Activated CD4-positive, alpha-beta T cell treated with anti-CD3 and anti-CD28 coated beads, Interleukin-2, amount 10 ng/mL, durations not matched to agents 24 days and 14 days (primary cell): ENCODE results near the gene PTEN. TPM values are rescaled to one million over a fixed set of nuclear protein-coding genes. Genes with fewer than 3 reads are reported as not detected.
"Not testable (repeated sequence)": the region's sequence is repeated elsewhere in the genome, so short reads cannot be mapped to it uniquely, and the experiment has no call there.

Source experiments
- DNase-seq: peaks from one replicate; pipeline ENCODE4 v3.0.0; 2022
- H3K27ac Mint-ChIP-seq: one replicate; pipeline ENCODE4 v1.8.0; 2022; ENCODE audit warnings: mild to moderate bottlenecking, mixed read lengths
- H3K27me3 Mint-ChIP-seq: one replicate; pipeline ENCODE4 v1.8.0; 2022; ENCODE audit warnings: mixed read lengths
- H3K36me3 Mint-ChIP-seq: one replicate; pipeline ENCODE4 v1.8.0; 2022; ENCODE audit warnings: low read depth, mild to moderate bottlenecking, mixed read lengths
- H3K4me1 Mint-ChIP-seq: one replicate; pipeline ENCODE4 v1.8.0; 2021; ENCODE audit warnings: mixed read lengths
- H3K4me3 Mint-ChIP-seq: one replicate; pipeline ENCODE4 v1.8.0; 2022; ENCODE audit warnings: mild to moderate bottlenecking, moderate library complexity, mixed read lengths
- H3K9me3 Mint-ChIP-seq: one replicate; pipeline ENCODE4 v1.8.0; 2021; ENCODE audit warnings: mixed read lengths
- intact Hi-C: fragments of 100-400 bp; cut with micrococcal nuclease; formaldehyde crosslinking; loops from one replicate; pipeline ENCODE4 v1.15.1; 2023
- total RNA-seq: library from RNA; stranded (reverse); gene quantifications from 2 replicates; pipeline ENCODE4 v1.2.3, GENCODE V29; 2022

The PTEN gene
- total RNA-seq, 1 donor from 2014 or later = 48.6 TPM

- H3K9me3 Mint-ChIP-seq, H3K4me3 Mint-ChIP-seq: not testable (repeated sequence)
Observed at GRCh38 chr10:87855247-87855646, 8.2 kb upstream of the PTEN start.

GRCh38 chr10:87855665-87856064, 7.8 kb upstream of the PTEN start:
- intact Hi-C loops, H3K4me3 Mint-ChIP-seq, H3K27me3 Mint-ChIP-seq, DNase-seq, H3K27ac Mint-ChIP-seq, H3K9me3 Mint-ChIP-seq, H3K36me3 Mint-ChIP-seq: not testable (repeated sequence)
- H3K4me1 Mint-ChIP-seq = peaks cover 17% of the 10 kb centered on the region

More at GRCh38 chr10:87855247-87855646, 8.2 kb upstream of the PTEN start:
- H3K27ac Mint-ChIP-seq, DNase-seq, intact Hi-C loops, H3K36me3 Mint-ChIP-seq, H3K27me3 Mint-ChIP-seq: not testable (repeated sequence)
- H3K4me1 Mint-ChIP-seq = peaks cover 15% of the 10 kb centered on the region

GRCh38 chr10:87860156-87860795, 3.1 kb upstream of the PTEN start:
- intact Hi-C loops = loop anchor here (1.0 kb wide), 1 partner anchor 529 kb away; no protein-coding TSS in a partner anchor
- Mint-ChIP-seq H3K36me3 (peaks cover 6% of the 10 kb centered on the region), H3K9me3 (no peaks in the 10 kb centered on the region), H3K4me3 (peak overlapping the region; percentile 59), H3K27ac (no peak overlapping the region), H3K27me3 (no peaks in the 10 kb centered on the region), H3K4me1 (peaks cover 30% of the 10 kb centered on the region)
- peak; percentile 76 for DNase-seq

GRCh38 chr10:87860816-87861403, 2.5 kb upstream of the PTEN start:
- Mint-ChIP-seq H3K9me3 (no peaks in the 10 kb centered on the region), H3K36me3 (peaks cover 9% of the 10 kb centered on the region)

GRCh38 chr10:87861566-87861952, 1.9 kb upstream of the PTEN start:
- peak overlapping the region; percentile 92 for H3K4me3 Mint-ChIP-seq
- H3K27ac Mint-ChIP-seq = peak overlapping the region; percentile 91
- peaks cover 36% of the 10 kb centered on the region for H3K4me1 Mint-ChIP-seq
- no peaks in the 10 kb centered on the region for H3K9me3 Mint-ChIP-seq
- no peak for DNase-seq
- no peaks in the 10 kb centered on the region for H3K27me3 Mint-ChIP-seq
- H3K36me3 Mint-ChIP-seq = peaks cover 11% of the 10 kb centered on the region
- intact Hi-C loops = no loop called here

More at GRCh38 chr10:87860816-87861403, 2.5 kb upstream of the PTEN start:
- Mint-ChIP-seq H3K27ac (peak overlapping the region; percentile 91), H3K4me1 (peaks cover 34% of the 10 kb centered on the region), H3K27me3 (no peaks in the 10 kb centered on the region), H3K4me3 (peak overlapping the region; percentile 92)
- intact Hi-C loops = loop anchor here (1.0 kb wide), 1 partner anchor 528 kb away; no protein-coding TSS in a partner anchor
- no peak for DNase-seq

- intact Hi-C loops = loop anchor here (1.0 kb wide), 5 partner anchors 44 to 691 kb away; partner anchors contain the start of gene ATAD1
- H3K27me3 Mint-ChIP-seq = no peaks in the 10 kb centered on the region
- H3K4me3 Mint-ChIP-seq = peak overlapping the region; percentile 92
- H3K4me1 Mint-ChIP-seq = peaks cover 38% of the 10 kb centered on the region
- H3K9me3 Mint-ChIP-seq = no peaks in the 10 kb centered on the region
- peak; percentile 98 for DNase-seq
- peak overlapping the region; percentile 91 for H3K27ac Mint-ChIP-seq
- H3K36me3 Mint-ChIP-seq = peaks cover 14% of the 10 kb centered on the region
Observed at GRCh38 chr10:87861953-87862678, 1.3 kb upstream of the PTEN start.

GRCh38 chr10:87862679-87863052, 759 bp upstream of the PTEN start:
- H3K4me3 Mint-ChIP-seq = peak overlapping the region; percentile 92
- peaks cover 17% of the 10 kb centered on the region for H3K36me3 Mint-ChIP-seq
- H3K27ac Mint-ChIP-seq = peak overlapping the region; percentile 91
- peaks cover 42% of the 10 kb centered on the region for H3K4me1 Mint-ChIP-seq
- DNase-seq = no peak
- no peaks in the 10 kb centered on the region for H3K27me3 Mint-ChIP-seq
- intact Hi-C loops = loop anchor here (1.0 kb wide), 5 partner anchors 44 to 691 kb away; partner anchors contain the start of gene ATAD1
- H3K9me3 Mint-ChIP-seq = no peaks in the 10 kb centered on the region

- peak overlapping the region; percentile 92 for H3K4me3 Mint-ChIP-seq
- not testable (repeated sequence) for H3K9me3 Mint-ChIP-seq, H3K27me3 Mint-ChIP-seq
- peak overlapping the region; percentile 85 for H3K27ac Mint-ChIP-seq
- intact Hi-C loops = loop anchor here (2.0 kb wide), 1 partner anchor 55 kb away; no protein-coding TSS in a partner anchor
- peak; percentile 79 for DNase-seq
- peaks cover 24% of the 10 kb centered on the region for H3K36me3 Mint-ChIP-seq
- peaks cover 50% of the 10 kb centered on the region for H3K4me1 Mint-ChIP-seq
Observed at GRCh38 chr10:87863951-87864495, 598 bp downstream of the PTEN start.

- H3K36me3 Mint-ChIP-seq = peaks cover 26% of the 10 kb centered on the region
- intact Hi-C loops = loop anchor here (2.0 kb wide), 1 partner anchor 54 kb away; no protein-coding TSS in a partner anchor
- H3K27ac Mint-ChIP-seq = peak overlapping the region; percentile 85
- peaks cover 53% of the 10 kb centered on the region for H3K4me1 Mint-ChIP-seq
- peak overlapping the region; percentile 92 for H3K4me3 Mint-ChIP-seq
- no peaks in the 10 kb centered on the region for H3K27me3 Mint-ChIP-seq
- no peaks in the 10 kb centered on the region for H3K9me3 Mint-ChIP-seq
- DNase-seq = no peak
Observed at GRCh38 chr10:87864496-87865059, 1.2 kb downstream of the PTEN start.

- Mint-ChIP-seq H3K4me1 (peaks cover 50% of the 10 kb centered on the region), H3K36me3 (peaks cover 26% of the 10 kb centered on the region), H3K27ac (peak overlapping the region; percentile 85), H3K4me3 (peak overlapping the region; percentile 92), H3K27me3 (no peaks in the 10 kb centered on the region), H3K9me3 (no peaks in the 10 kb centered on the region)
- DNase-seq = peak; percentile 56
- intact Hi-C loops = loop anchor here (2.0 kb wide), 1 partner anchor 53 kb away; no protein-coding TSS in a partner anchor
Observed at GRCh38 chr10:87865241-87865881, 1.9 kb downstream of the PTEN start.

GRCh38 chr10:87866412-87866974, 3.1 kb downstream of the PTEN start:
- intact Hi-C loops = no loop called here
- Mint-ChIP-seq H3K36me3 (peaks cover 32% of the 10 kb centered on the region), H3K27ac (no peak overlapping the region), H3K4me3 (peak overlapping the region; percentile 92), H3K4me1 (peaks cover 48% of the 10 kb centered on the region), H3K27me3 (no peaks in the 10 kb centered on the region), H3K9me3 (no peaks in the 10 kb centered on the region)
- DNase-seq = no peak

- Mint-ChIP-seq H3K36me3 (peaks cover 32% of the 10 kb centered on the region), H3K27me3 (no peaks in the 10 kb centered on the region), H3K4me3 (peak overlapping the region; percentile 79), H3K9me3 (no peaks in the 10 kb centered on the region), H3K27ac (no peak overlapping the region), H3K4me1 (peaks cover 41% of the 10 kb centered on the region)
- intact Hi-C loops = no loop called here
- no peak for DNase-seq
Observed at GRCh38 chr10:87867453-87867852, 4.0 kb downstream of the PTEN start.

GRCh38 chr10:87868277-87868676, 4.9 kb downstream of the PTEN start:
- Mint-ChIP-seq H3K4me1 (peaks cover 41% of the 10 kb centered on the region), H3K36me3 (peaks cover 36% of the 10 kb centered on the region), H3K27me3 (no peaks in the 10 kb centered on the region), H3K4me3 (peak overlapping the region; percentile 62), H3K27ac (no peak overlapping the region), H3K9me3 (no peaks in the 10 kb centered on the region)
- DNase-seq = no peak
- intact Hi-C loops = no loop called here
